HUES48 (cell line): ENCODE measurements around the gene MAP1LC3C.

Experiments
- H3K27ac ChIP-seq: one replicate; pipeline ENCODE4 v1.7.0; 2013; ENCODE audit warnings: low read depth, low read length, inconsistent platforms
- H3K27me3 ChIP-seq: 2 replicates; pipeline ENCODE4 v1.6.1; 2013; ENCODE audit warnings: mild to moderate bottlenecking, low read length; ENCODE audit not compliant: control insufficient read depth, insufficient read depth
- H3K36me3 ChIP-seq: 2 replicates; pipeline ENCODE4 v1.6.1; 2013; ENCODE audit warnings: low read length; ENCODE audit not compliant: control insufficient read depth, insufficient read depth
- H3K4me1 ChIP-seq: 2 replicates; pipeline ENCODE4 v1.6.1; 2013; ENCODE audit warnings: mild to moderate bottlenecking, low read length; ENCODE audit not compliant: control insufficient read depth, insufficient read depth
- H3K4me3 ChIP-seq: 2 replicates; pipeline ENCODE4 v1.5.1; 2013; ENCODE audit warnings: mild to moderate bottlenecking, low read depth, low read length
- H3K9ac ChIP-seq: 2 replicates; pipeline ENCODE4 v1.6.1; 2013; ENCODE audit warnings: mild to moderate bottlenecking, low read depth, low read length, moderate library complexity
- H3K9me3 ChIP-seq: 2 replicates; pipeline ENCODE4 v1.6.1; 2013; ENCODE audit warnings: low read length; ENCODE audit not compliant: control insufficient read depth, insufficient read depth

The MAP1LC3C gene

GRCh38 chr1:241999026-241999425 is at the start of gene MAP1LC3C:
Gene MAP1LC3C (minus strand): TSS chr1:241999098. CDS start chr1:241999008, 90 bp downstream.
- no peaks in the 10 kb centered on the region for H3K9me3 ChIP-seq
- no peaks in the 10 kb centered on the region for H3K36me3 ChIP-seq
- H3K27ac ChIP-seq = peak within 1 kb of the TSS; percentile 57
- no peaks in the 10 kb centered on the region for H3K27me3 ChIP-seq
- peaks cover 6% of the 10 kb centered on the region for H3K4me1 ChIP-seq
- H3K4me3 ChIP-seq = peak within 1 kb of the TSS; percentile 64
- H3K9ac ChIP-seq = no peak within 1 kb of the TSS

- H3K9me3 ChIP-seq = no peaks in the 10 kb centered on the region
- H3K4me3 ChIP-seq = no peak overlapping the region
- no peaks in the 10 kb centered on the region for H3K27me3 ChIP-seq
- H3K4me1 ChIP-seq = no peaks in the 10 kb centered on the region
- H3K27ac ChIP-seq = no peak overlapping the region
- no peaks in the 10 kb centered on the region for H3K36me3 ChIP-seq
- no peak overlapping the region for H3K9ac ChIP-seq
These were observed 44.3 kb upstream of the MAP1LC3C start for GRCh38 chr1:242043165-242043564.

- Histone ChIP-seq H3K9me3 (no peaks in the 10 kb centered on the region), H3K27me3 (no peaks in the 10 kb centered on the region), H3K9ac (no peak overlapping the region), H3K4me3 (no peak overlapping the region), H3K36me3 (no peaks in the 10 kb centered on the region), H3K27ac (no peak overlapping the region), H3K4me1 (no peaks in the 10 kb centered on the region)
These were observed 35.5 kb upstream of the MAP1LC3C start for GRCh38 chr1:242034392-242034791.

- no peaks in the 10 kb centered on the region for H3K4me1 ChIP-seq
- no peaks in the 10 kb centered on the region for H3K36me3 ChIP-seq
- H3K27ac ChIP-seq = no peak overlapping the region
- H3K4me3 ChIP-seq = no peak overlapping the region
- H3K9ac ChIP-seq = no peak overlapping the region
- H3K27me3 ChIP-seq = no peaks in the 10 kb centered on the region
- no peaks in the 10 kb centered on the region for H3K9me3 ChIP-seq
These were observed 34.5 kb upstream of the MAP1LC3C start for GRCh38 chr1:242033447-242033846.

GRCh38 chr1:242030071-242030470 is 31.2 kb upstream of the MAP1LC3C start:
- Histone ChIP-seq H3K36me3 (no peaks in the 10 kb centered on the region), H3K27ac (no peak overlapping the region), H3K4me3 (no peak overlapping the region), H3K9me3 (no peaks in the 10 kb centered on the region), H3K27me3 (no peaks in the 10 kb centered on the region), H3K9ac (no peak overlapping the region), H3K4me1 (no peaks in the 10 kb centered on the region)

- Histone ChIP-seq H3K4me3 (no peak overlapping the region), H3K36me3 (no peaks in the 10 kb centered on the region), H3K27ac (no peak overlapping the region), H3K9ac (no peak overlapping the region), H3K27me3 (no peaks in the 10 kb centered on the region), H3K9me3 (no peaks in the 10 kb centered on the region), H3K4me1 (no peaks in the 10 kb centered on the region)
These were observed 26.8 kb upstream of the MAP1LC3C start for GRCh38 chr1:242025681-242026080.

GRCh38 chr1:242023805-242024204 is 24.9 kb upstream of the MAP1LC3C start:
- Histone ChIP-seq H3K4me3 (no peak overlapping the region), H3K9me3 (no peaks in the 10 kb centered on the region), H3K27me3 (no peaks in the 10 kb centered on the region), H3K4me1 (no peaks in the 10 kb centered on the region), H3K27ac (no peak overlapping the region), H3K36me3 (no peaks in the 10 kb centered on the region), H3K9ac (no peak overlapping the region)

- Histone ChIP-seq H3K27me3 (no peaks in the 10 kb centered on the region), H3K9me3 (no peaks in the 10 kb centered on the region), H3K9ac (no peak overlapping the region), H3K4me3 (no peak overlapping the region), H3K36me3 (no peaks in the 10 kb centered on the region), H3K27ac (no peak overlapping the region), H3K4me1 (no peaks in the 10 kb centered on the region)
These were observed 20.1 kb upstream of the MAP1LC3C start for GRCh38 chr1:242019018-242019417.

GRCh38 chr1:242017580-242018233 is 18.8 kb upstream of the MAP1LC3C start:
- Histone ChIP-seq H3K9me3 (no peaks in the 10 kb centered on the region), H3K36me3 (no peaks in the 10 kb centered on the region), H3K4me3 (no peak overlapping the region), H3K4me1 (no peaks in the 10 kb centered on the region), H3K27me3 (no peaks in the 10 kb centered on the region), H3K27ac (no peak overlapping the region), H3K9ac (no peak overlapping the region)

- Histone ChIP-seq H3K36me3 (no peaks in the 10 kb centered on the region), H3K9me3 (no peaks in the 10 kb centered on the region), H3K27me3 (no peaks in the 10 kb centered on the region), H3K4me1 (no peaks in the 10 kb centered on the region), H3K9ac (no peak overlapping the region), H3K27ac (no peak overlapping the region), H3K4me3 (no peak overlapping the region)
These were observed 17.6 kb upstream of the MAP1LC3C start for GRCh38 chr1:242016479-242016878.

GRCh38 chr1:242011894-242012660 is 13.2 kb upstream of the MAP1LC3C start:
- Histone ChIP-seq H3K9me3 (no peaks in the 10 kb centered on the region), H3K36me3 (no peaks in the 10 kb centered on the region), H3K9ac (no peak overlapping the region), H3K27me3 (no peaks in the 10 kb centered on the region), H3K4me3 (no peak overlapping the region), H3K4me1 (peaks cover 5% of the 10 kb centered on the region; the same call in 1 of the 2 replicates), H3K27ac (no peak overlapping the region)
